SK-N-SH treated with all-trans-retinoic acid at 6 μM for 48 hours (cell line): ENCODE data around the gene CEP20.
A peak's percentile ranks its signal among the peaks of the same experiment; 100 is the strongest.
"Not testable (repeated sequence)": the region's sequence is repeated elsewhere in the genome, so short reads cannot be mapped to it uniquely, and the experiment has no call there.

Experiments used
- ATAC-seq: fragments of 200-7000 bp; cut with Tn5 transposase; 3 replicates; pipeline ENCODE4 v1.9.1; 2020; ENCODE audit warnings: mild to moderate bottlenecking, moderate library complexity
- CREB5 ChIP-seq: fragments of 250-450 bp; sonication (Bioruptor Pico); IDR thresholded peaks from 2 replicates; pipeline ENCODE4 v1.5.1; 2020; ENCODE audit warnings: low read depth, mild to moderate bottlenecking, moderate library complexity
- CSDC2 ChIP-seq: fragments of 250-450 bp; sonication (Bioruptor Pico); IDR thresholded peaks from 2 replicates; pipeline ENCODE4 v1.5.0; 2020; ENCODE audit warnings: mild to moderate bottlenecking, moderate library complexity
- ESRRG ChIP-seq: fragments of 250-450 bp; sonication (Bioruptor Pico); IDR thresholded peaks from 2 replicates; pipeline ENCODE4 v1.6.1; 2021; ENCODE audit warnings: mild to moderate bottlenecking
- GLIS3 ChIP-seq: fragments of 250-450 bp; sonication (Bioruptor Pico); IDR thresholded peaks from 2 replicates; pipeline ENCODE4 v1.5.0; 2020; ENCODE audit warnings: mild to moderate bottlenecking, moderate library complexity
- ISL1 ChIP-seq: fragments of 250-450 bp; sonication (Bioruptor Pico); IDR thresholded peaks from 2 replicates; pipeline ENCODE4 v2.1.2; 2022; ENCODE audit warnings: mild to moderate bottlenecking, moderate library complexity
- OSR1 ChIP-seq: fragments of 250-450 bp; sonication (Bioruptor Pico); IDR thresholded peaks from 2 replicates; pipeline ENCODE4 v1.8.0; 2022; ENCODE audit warnings: moderate library complexity, mild to moderate bottlenecking, inconsistent platforms
- PATZ1 ChIP-seq: fragments of 250-450 bp; sonication (Bioruptor Pico); IDR thresholded peaks from 2 replicates; pipeline ENCODE4 v1.8.0; 2020; ENCODE audit warnings: mild to moderate bottlenecking, moderate library complexity, borderline replicate concordance
- RARB ChIP-seq: fragments of 250-450 bp; sonication (Bioruptor Pico); IDR thresholded peaks from 2 replicates; pipeline ENCODE4 v1.8.0; 2021; ENCODE audit warnings: mild to moderate bottlenecking, moderate library complexity
- TCF4 ChIP-seq: fragments of 250-450 bp; sonication (Bioruptor Pico); IDR thresholded peaks from 2 replicates; pipeline ENCODE4 v1.8.0; 2021; ENCODE audit warnings: mild to moderate bottlenecking, moderate library complexity, borderline replicate concordance
- TOX ChIP-seq: fragments of 250-450 bp; sonication (Bioruptor Pico); IDR thresholded peaks from 2 replicates; pipeline ENCODE4 v1.8.0; 2021; ENCODE audit warnings: mild to moderate bottlenecking, moderate library complexity, borderline replicate concordance
- ZFP3 ChIP-seq: fragments of 250-450 bp; sonication (Bioruptor Pico); IDR thresholded peaks from 2 replicates; pipeline ENCODE4 v1.5.0; 2020; ENCODE audit warnings: mild to moderate bottlenecking, moderate library complexity
- TF ChIP-seq, protein P1 (sequence below): fragments of 250-450 bp; sonication (Bioruptor Pico); IDR thresholded peaks from 2 replicates; pipeline ENCODE4 v1.5.1; 2021; ENCODE audit warnings: mild to moderate bottlenecking, moderate library complexity
- TF ChIP-seq, protein P2 (sequence below): fragments of 250-450 bp; sonication (Bioruptor Pico); IDR thresholded peaks from 2 replicates; pipeline ENCODE4 v1.5.0; 2020; ENCODE audit warnings: mild to moderate bottlenecking, moderate library complexity
- TF ChIP-seq, protein P3 (sequence below): fragments of 250-450 bp; sonication (Bioruptor Pico); IDR thresholded peaks from 2 replicates; pipeline ENCODE4 v1.8.0; 2021; ENCODE audit warnings: low read depth, mild to moderate bottlenecking, moderate library complexity, borderline replicate concordance

The CEP20 gene, protein sequence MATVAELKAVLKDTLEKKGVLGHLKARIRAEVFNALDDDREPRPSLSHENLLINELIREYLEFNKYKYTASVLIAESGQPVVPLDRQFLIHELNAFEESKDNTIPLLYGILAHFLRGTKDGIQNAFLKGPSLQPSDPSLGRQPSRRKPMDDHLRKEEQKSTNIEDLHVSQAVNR

DNA sequence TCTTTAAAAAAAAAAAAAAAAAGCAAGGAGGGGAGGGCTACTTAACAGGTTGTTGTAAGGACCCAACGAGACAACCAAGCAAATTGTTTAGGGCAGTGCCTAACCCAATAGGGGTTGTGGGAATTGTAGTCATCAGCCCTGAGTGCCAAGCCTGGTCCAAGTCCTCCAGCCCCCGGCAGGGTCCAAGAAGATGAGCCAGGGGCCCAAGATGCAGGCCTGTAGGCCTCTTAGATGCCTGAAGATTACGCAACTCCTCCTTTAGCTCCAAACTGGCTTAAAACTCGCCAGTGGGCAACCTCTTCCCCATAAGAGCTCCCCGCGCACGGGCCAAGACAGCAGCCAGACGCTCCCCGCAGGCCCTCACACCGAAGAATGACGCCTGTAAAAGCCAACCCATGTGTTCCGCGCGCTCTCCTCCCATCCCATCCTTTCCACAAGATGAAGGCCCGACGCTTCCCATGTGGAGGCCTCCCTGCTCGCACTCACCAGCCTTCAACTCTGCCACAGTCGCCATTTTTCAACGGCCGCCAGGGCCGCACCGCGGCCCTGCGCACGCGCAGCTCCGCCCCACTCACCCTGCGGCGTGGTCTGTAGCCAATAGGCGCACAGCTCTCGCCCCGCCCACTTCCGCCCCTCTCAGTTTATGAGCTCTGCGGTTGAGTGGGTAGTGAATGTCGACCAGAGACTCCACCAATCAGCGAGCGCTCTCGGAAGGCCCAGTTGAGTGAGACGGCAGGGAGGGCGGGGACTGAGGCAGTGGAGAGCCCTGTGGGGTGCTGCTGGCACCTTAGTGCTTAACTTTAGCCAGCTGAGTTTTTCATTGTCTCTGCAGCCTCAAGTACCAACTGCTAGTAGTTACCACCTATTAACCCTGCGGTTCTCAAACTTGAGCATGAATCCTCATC lies at the start of gene CEP20:
TSS of gene CEP20 (minus strand) at position 532 of the 905 bp plus-strand sequence. CDS start at position 514, 18 bp downstream.
- TF ChIP-seq RARB = no peak
- TF ChIP-seq ESRRG (CRISPR knock-in tag) = no peak
- TF ChIP-seq GLIS3 (CRISPR knock-in tag) = no peak
- TF ChIP-seq CREB5 (CRISPR knock-in tag) = no peak
- TF ChIP-seq ZFP3 (CRISPR knock-in tag) = no peak
- TF ChIP-seq, protein P1, sequence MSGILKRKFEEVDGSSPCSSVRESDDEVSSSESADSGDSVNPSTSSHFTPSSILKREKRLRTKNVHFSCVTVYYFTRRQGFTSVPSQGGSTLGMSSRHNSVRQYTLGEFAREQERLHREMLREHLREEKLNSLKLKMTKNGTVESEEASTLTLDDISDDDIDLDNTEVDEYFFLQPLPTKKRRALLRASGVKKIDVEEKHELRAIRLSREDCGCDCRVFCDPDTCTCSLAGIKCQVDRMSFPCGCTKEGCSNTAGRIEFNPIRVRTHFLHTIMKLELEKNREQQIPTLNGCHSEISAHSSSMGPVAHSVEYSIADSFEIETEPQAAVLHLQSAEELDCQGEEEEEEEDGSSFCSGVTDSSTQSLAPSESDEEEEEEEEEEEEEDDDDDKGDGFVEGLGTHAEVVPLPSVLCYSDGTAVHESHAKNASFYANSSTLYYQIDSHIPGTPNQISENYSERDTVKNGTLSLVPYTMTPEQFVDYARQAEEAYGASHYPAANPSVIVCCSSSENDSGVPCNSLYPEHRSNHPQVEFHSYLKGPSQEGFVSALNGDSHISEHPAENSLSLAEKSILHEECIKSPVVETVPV (CRISPR knock-in tag) = no peak
- TF ChIP-seq, protein P2, sequence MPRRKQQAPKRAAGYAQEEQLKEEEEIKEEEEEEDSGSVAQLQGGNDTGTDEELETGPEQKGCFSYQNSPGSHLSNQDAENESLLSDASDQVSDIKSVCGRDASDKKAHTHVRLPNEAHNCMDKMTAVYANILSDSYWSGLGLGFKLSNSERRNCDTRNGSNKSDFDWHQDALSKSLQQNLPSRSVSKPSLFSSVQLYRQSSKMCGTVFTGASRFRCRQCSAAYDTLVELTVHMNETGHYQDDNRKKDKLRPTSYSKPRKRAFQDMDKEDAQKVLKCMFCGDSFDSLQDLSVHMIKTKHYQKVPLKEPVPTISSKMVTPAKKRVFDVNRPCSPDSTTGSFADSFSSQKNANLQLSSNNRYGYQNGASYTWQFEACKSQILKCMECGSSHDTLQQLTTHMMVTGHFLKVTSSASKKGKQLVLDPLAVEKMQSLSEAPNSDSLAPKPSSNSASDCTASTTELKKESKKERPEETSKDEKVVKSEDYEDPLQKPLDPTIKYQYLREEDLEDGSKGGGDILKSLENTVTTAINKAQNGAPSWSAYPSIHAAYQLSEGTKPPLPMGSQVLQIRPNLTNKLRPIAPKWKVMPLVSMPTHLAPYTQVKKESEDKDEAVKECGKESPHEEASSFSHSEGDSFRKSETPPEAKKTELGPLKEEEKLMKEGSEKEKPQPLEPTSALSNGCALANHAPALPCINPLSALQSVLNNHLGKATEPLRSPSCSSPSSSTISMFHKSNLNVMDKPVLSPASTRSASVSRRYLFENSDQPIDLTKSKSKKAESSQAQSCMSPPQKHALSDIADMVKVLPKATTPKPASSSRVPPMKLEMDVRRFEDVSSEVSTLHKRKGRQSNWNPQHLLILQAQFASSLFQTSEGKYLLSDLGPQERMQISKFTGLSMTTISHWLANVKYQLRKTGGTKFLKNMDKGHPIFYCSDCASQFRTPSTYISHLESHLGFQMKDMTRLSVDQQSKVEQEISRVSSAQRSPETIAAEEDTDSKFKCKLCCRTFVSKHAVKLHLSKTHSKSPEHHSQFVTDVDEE (CRISPR knock-in tag) = no peak
- no peak for TF ChIP-seq TCF4 (CRISPR knock-in tag)
- no peak for TF ChIP-seq TOX (CRISPR knock-in tag)
- peak; percentile 100 for ATAC-seq

DNA sequence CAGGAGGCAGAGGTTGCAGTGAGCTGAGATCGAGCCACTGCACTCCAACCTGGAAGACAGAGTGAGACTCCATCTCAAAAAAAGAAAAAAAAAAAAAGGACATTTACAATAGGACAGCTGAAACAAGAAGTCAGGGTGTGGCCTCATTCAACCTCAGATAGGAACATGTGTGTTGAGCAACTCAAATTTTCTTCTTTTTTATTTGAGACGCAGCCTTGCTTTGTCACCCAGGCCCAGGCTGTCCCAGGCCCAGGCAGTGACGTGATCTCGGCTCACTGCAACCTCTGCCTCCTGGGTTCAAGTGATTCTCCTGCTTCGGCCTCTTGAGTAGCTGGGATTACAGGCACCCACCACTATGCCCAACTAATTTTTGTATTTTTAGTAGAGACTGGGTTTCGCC lies 48.4 kb upstream of the CEP20 start:
- ATAC-seq = not testable (repeated sequence)

DNA sequence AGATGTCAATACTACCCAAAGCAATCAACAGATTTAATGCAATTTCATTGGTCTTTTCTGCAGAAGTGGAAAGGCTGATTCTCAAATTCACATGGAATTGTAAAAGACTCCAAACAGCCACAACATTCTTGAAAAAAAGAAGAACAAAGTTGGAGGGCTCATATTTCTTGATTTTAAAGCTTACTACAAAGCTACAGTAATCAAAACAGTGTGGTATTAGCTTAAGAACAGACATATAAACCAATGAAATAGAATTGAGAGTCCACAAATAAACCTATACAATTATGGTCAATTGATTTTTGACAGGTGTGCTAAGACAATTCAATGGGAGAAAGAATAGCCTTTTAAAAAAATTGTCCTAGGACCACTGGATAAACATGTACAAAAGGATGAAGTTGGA lies 46.6 kb upstream of the CEP20 start:
- TF ChIP-seq GLIS3 (CRISPR knock-in tag) (no peak), ISL1 (CRISPR knock-in tag) (no peak), PATZ1 (CRISPR knock-in tag) (no peak), OSR1 (no peak), CSDC2 (no peak), CREB5 (CRISPR knock-in tag) (no peak)
- TF ChIP-seq, protein P1 (CRISPR knock-in tag) = no peak
- TF ChIP-seq, protein P3, sequence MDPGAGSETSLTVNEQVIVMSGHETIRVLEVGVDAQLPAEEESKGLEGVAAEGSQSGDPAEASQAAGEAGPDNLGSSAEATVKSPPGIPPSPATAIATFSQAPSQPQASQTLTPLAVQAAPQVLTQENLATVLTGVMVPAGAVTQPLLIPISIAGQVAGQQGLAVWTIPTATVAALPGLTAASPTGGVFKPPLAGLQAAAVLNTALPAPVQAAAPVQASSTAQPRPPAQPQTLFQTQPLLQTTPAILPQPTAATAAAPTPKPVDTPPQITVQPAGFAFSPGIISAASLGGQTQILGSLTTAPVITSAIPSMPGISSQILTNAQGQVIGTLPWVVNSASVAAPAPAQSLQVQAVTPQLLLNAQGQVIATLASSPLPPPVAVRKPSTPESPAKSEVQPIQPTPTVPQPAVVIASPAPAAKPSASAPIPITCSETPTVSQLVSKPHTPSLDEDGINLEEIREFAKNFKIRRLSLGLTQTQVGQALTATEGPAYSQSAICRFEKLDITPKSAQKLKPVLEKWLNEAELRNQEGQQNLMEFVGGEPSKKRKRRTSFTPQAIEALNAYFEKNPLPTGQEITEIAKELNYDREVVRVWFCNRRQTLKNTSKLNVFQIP (CRISPR knock-in tag) = no peak
- ATAC-seq = no peak
